DND-41 (cell line): ENCODE measurements around the gene PDE4D.

Experiments
- CTCF ChIP-seq: IDR thresholded peaks from 2 replicates; pipeline ENCODE4 v1.5.1; 2012; ENCODE audit warnings: borderline replicate concordance, low read length, moderate library complexity, mild to moderate bottlenecking; ENCODE audit not compliant: poor library complexity, severe bottlenecking; ENCODE audit errors: extremely low read depth
- EZH2 ChIP-seq: IDR thresholded peaks from 3 replicates; pipeline ENCODE4 v1.6.1; 2012; ENCODE audit warnings: borderline replicate concordance, low read depth, mild to moderate bottlenecking, moderate library complexity, low read length, inconsistent platforms; ENCODE audit not compliant: severe bottlenecking

- TF ChIP-seq CTCF (no peak), EZH2 (no peak)
Observed at GRCh38 chr5:59831326-59832010, 62.1 kb downstream of the PDE4D start.
